Measurements from ENCODE around the gene TPX2.

DNA sequence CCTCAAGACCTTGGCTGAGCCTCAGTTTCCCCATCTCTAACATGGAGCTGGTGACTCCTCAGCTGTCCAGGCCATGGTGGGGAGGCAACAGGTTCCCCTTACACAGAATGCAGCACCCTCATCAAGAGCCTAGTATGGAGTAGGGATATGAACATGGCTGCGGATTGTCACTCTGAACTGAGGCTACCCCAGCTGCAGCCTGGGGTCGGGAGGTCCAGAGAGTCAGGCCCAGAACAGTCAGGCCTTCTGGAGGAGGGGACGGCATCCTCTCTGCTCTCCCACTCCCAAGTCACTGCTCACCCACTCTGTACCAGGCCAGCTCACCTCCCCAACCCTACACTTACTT, 107.7 kb downstream of the TPX2 start:
- TF ChIP-seq RCOR1 (IDR thresholded peaks at IDR 0.05; ENCODE audit: low read length): no peak
- no peak for TF ChIP-seq NRF1 (IDR thresholded peaks at IDR 0.05; ENCODE audit: low read depth, low read length)
- TF ChIP-seq, protein P1, sequence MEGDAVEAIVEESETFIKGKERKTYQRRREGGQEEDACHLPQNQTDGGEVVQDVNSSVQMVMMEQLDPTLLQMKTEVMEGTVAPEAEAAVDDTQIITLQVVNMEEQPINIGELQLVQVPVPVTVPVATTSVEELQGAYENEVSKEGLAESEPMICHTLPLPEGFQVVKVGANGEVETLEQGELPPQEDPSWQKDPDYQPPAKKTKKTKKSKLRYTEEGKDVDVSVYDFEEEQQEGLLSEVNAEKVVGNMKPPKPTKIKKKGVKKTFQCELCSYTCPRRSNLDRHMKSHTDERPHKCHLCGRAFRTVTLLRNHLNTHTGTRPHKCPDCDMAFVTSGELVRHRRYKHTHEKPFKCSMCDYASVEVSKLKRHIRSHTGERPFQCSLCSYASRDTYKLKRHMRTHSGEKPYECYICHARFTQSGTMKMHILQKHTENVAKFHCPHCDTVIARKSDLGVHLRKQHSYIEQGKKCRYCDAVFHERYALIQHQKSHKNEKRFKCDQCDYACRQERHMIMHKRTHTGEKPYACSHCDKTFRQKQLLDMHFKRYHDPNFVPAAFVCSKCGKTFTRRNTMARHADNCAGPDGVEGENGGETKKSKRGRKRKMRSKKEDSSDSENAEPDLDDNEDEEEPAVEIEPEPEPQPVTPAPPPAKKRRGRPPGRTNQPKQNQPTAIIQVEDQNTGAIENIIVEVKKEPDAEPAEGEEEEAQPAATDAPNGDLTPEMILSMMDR (IDR thresholded peaks at IDR 0.05): no peak
- no peak for TF ChIP-seq POLR2AphosphoS5 (IDR thresholded peaks at IDR 0.05; ENCODE audit: low read depth, low read length)
